GM18498 (cell line): Measurements from ENCODE around the gene CGN.
"Not testable (repeated sequence)": the region's sequence is repeated elsewhere in the genome, so short reads cannot be mapped to it uniquely, and the experiment has no call there.

Experiments
- ATAC-seq: cut with Tn5 transposase; IDR thresholded peaks from one replicate; pipeline ENCODE4 v1.9.1; 2021; ENCODE audit warnings: mild to moderate bottlenecking, moderate library complexity; ENCODE audit not compliant: unreplicated experiment

CGN gene

GRCh38 chr1:151519667-151520066 lies 8.5 kb downstream of the CGN start:
- no peak for ATAC-seq

GRCh38 chr1:151520359-151520758 lies 9.2 kb downstream of the CGN start:
- no peak for ATAC-seq

GRCh38 chr1:151522427-151522826 lies 11.2 kb downstream of the CGN start:
- not testable (repeated sequence) for ATAC-seq

GRCh38 chr1:151523326-151523725 lies 12.1 kb downstream of the CGN start:
- ATAC-seq = no peak

GRCh38 chr1:151524736-151525135 lies 13.5 kb downstream of the CGN start:
- no peak for ATAC-seq

GRCh38 chr1:151526735-151527525 lies 15.7 kb downstream of the CGN start:
- ATAC-seq = no peak

- ATAC-seq = no peak
These were observed 18.1 kb downstream of the CGN start for GRCh38 chr1:151529211-151529702.

- ATAC-seq = no peak
These were observed 18.6 kb downstream of the CGN start for GRCh38 chr1:151529781-151530180.

- no peak for ATAC-seq
These were observed 19.3 kb downstream of the CGN start for GRCh38 chr1:151530461-151530860.

GRCh38 chr1:151533870-151534269 lies 22.7 kb downstream of the CGN start:
- ATAC-seq = no peak

- no peak for ATAC-seq
These were observed 23.6 kb downstream of the CGN start for GRCh38 chr1:151534662-151535278.

- no peak for ATAC-seq
These were observed 24.4 kb downstream of the CGN start for GRCh38 chr1:151535326-151536271.

- no peak for ATAC-seq
These were observed 25.3 kb downstream of the CGN start for GRCh38 chr1:151536499-151536898.

- no peak for ATAC-seq
These were observed 25.9 kb downstream of the CGN start for GRCh38 chr1:151537112-151537511.

GRCh38 chr1:151539321-151540020 lies 28.3 kb downstream of the CGN start:
- peak; percentile 40 for ATAC-seq

GRCh38 chr1:151540021-151540981 lies 29.1 kb downstream of the CGN start, which contains the start of gene TUFT1:
TUFT1 (plus strand) TSS chr1:151540309; CDS start chr1:151540367, 58 bp downstream.
- peak; percentile 96 for ATAC-seq

- ATAC-seq = no peak
These were observed 29.8 kb downstream of the CGN start for GRCh38 chr1:151540982-151541377.

- no peak for ATAC-seq
These were observed 30.6 kb downstream of the CGN start for GRCh38 chr1:151541752-151542151.

- ATAC-seq = no peak
These were observed 31.5 kb downstream of the CGN start for GRCh38 chr1:151542710-151543129.
